Measurements from ENCODE around the gene RASGRF2. TPM values are rescaled to one million over a fixed set of nuclear protein-coding genes. Genes with fewer than 3 reads are reported as not detected.

RASGRF2 gene
- total RNA-seq, 5 donors from 2014 or later (not counting 1 experiment from before 2014, with no cell fraction given) = 25.2 to 53.0 (median 27.0) TPM

- Histone ChIP-seq H3K36me3 (ENCODE audit: control insufficient read depth in 2 of 2, extremely low read depth in 1 of 2, insufficient read depth in 1 of 2, low read length in 1 of 2) (peaks cover 5 to 47% of the 10 kb centered on the region in 2 donors), H3K9me3 (no peaks in the 10 kb centered on the region), H3K27me3 (replicated peaks in 1 of 2; ENCODE audit: control insufficient read depth in 2 of 2, extremely low read depth in 1 of 2, insufficient read depth in 2 of 2, low read length in 1 of 2) (no peaks in the 10 kb centered on the region), H3K4me3 (ENCODE audit: control insufficient read depth in 1 of 2, extremely low read depth in 1 of 2, low read length in 1 of 2) (no peak overlapping the region), H3K27ac (ENCODE audit: low read length) (no peak overlapping the region), H3K4me1 (ENCODE audit: control insufficient read depth in 1 of 2, extremely low read depth in 1 of 2, insufficient read depth in 2 of 2, low read length in 2 of 2) (no peaks in the 10 kb centered on the region)
- Mint-ChIP-seq H3K27ac (no peak overlapping the region), H3K9me3 (no peaks in the 10 kb centered on the region), H3K27me3 (no peaks in the 10 kb centered on the region), H3K36me3 (peaks cover 54% of the 10 kb centered on the region), H3K4me1 (no peaks in the 10 kb centered on the region), H3K4me3 (no peak overlapping the region)
- ChIA-PET POLR2A (no interaction called here), CTCF (interaction anchor here in 1 of 2 donors (0.5 kb wide), 1 partner anchor 12 kb away, joined by 4 read pairs; no protein-coding TSS in a partner anchor)
- WGBS (ENCODE audit: insufficient coverage) = 80% methylated on average over 3 of the region's 5 CpGs
- ATAC-seq (replicated peaks in 1 of 4) = no peak
- DNase-seq = no peak
Observed at GRCh38 chr5:81207009-81207408, 246.8 kb downstream of the RASGRF2 start.

GRCh38 chr5:81208904-81209303 is 248.7 kb downstream of the RASGRF2 start:
- no peak overlapping the region for H3K27ac ChIP-seq (ENCODE audit: low read length)
- ChIA-PET CTCF (no interaction called here), POLR2A (no interaction called here)
- Mint-ChIP-seq H3K36me3 (peaks cover 52% of the 10 kb centered on the region), H3K27me3 (no peaks in the 10 kb centered on the region), H3K4me1 (no peaks in the 10 kb centered on the region), H3K4me3 (no peak overlapping the region), H3K9me3 (no peaks in the 10 kb centered on the region), H3K27ac (no peak overlapping the region)
- DNase-seq (no peak), ATAC-seq (replicated peaks in 1 of 4) (no peak)
- no peaks in the 10 kb centered on the region for H3K27me3 ChIP-seq (replicated peaks in 1 of 2; ENCODE audit: control insufficient read depth in 2 of 2, extremely low read depth in 1 of 2, insufficient read depth in 2 of 2, low read length in 1 of 2)
- no peaks in the 10 kb centered on the region for H3K9me3 ChIP-seq
- no peak overlapping the region for H3K4me3 ChIP-seq (ENCODE audit: control insufficient read depth in 1 of 2, extremely low read depth in 1 of 2, low read length in 1 of 2)
- peaks cover 10 to 34% of the 10 kb centered on the region in 2 donors for H3K36me3 ChIP-seq (ENCODE audit: control insufficient read depth in 2 of 2, extremely low read depth in 1 of 2, insufficient read depth in 1 of 2, low read length in 1 of 2)
- no peaks in the 10 kb centered on the region for H3K4me1 ChIP-seq (ENCODE audit: control insufficient read depth in 1 of 2, extremely low read depth in 1 of 2, insufficient read depth in 2 of 2, low read length in 2 of 2)
- 88% methylated on average over 2 of the region's 4 CpGs for WGBS (ENCODE audit: insufficient coverage)

GRCh38 chr5:81209386-81209785 is 249.2 kb downstream of the RASGRF2 start:
- Histone ChIP-seq H3K36me3 (ENCODE audit: control insufficient read depth in 2 of 2, extremely low read depth in 1 of 2, insufficient read depth in 1 of 2, low read length in 1 of 2) (peaks cover 10 to 36% of the 10 kb centered on the region in 2 donors), H3K4me3 (ENCODE audit: control insufficient read depth in 1 of 2, extremely low read depth in 1 of 2, low read length in 1 of 2) (no peak overlapping the region), H3K27ac (ENCODE audit: low read length) (no peak overlapping the region), H3K9me3 (no peaks in the 10 kb centered on the region), H3K4me1 (ENCODE audit: control insufficient read depth in 1 of 2, extremely low read depth in 1 of 2, insufficient read depth in 2 of 2, low read length in 2 of 2) (no peaks in the 10 kb centered on the region), H3K27me3 (replicated peaks in 1 of 2; ENCODE audit: control insufficient read depth in 2 of 2, extremely low read depth in 1 of 2, insufficient read depth in 2 of 2, low read length in 1 of 2) (no peaks in the 10 kb centered on the region)
- 93% methylated on average over 4 of the region's 5 CpGs for WGBS (ENCODE audit: insufficient coverage)
- no peaks in the 10 kb centered on the region for H3K9me3 Mint-ChIP-seq
- H3K4me1 Mint-ChIP-seq = no peaks in the 10 kb centered on the region
- no peaks in the 10 kb centered on the region for H3K27me3 Mint-ChIP-seq
- POLR2A ChIA-PET = no interaction called here
- no peak for DNase-seq
- no peak overlapping the region for H3K4me3 Mint-ChIP-seq
- H3K27ac Mint-ChIP-seq = no peak overlapping the region
- no peak for ATAC-seq (replicated peaks in 1 of 4)
- peaks cover 49% of the 10 kb centered on the region for H3K36me3 Mint-ChIP-seq
- CTCF ChIA-PET = no interaction called here

- Mint-ChIP-seq H3K27me3 (no peaks in the 10 kb centered on the region), H3K4me1 (no peaks in the 10 kb centered on the region), H3K27ac (no peak overlapping the region), H3K9me3 (no peaks in the 10 kb centered on the region), H3K36me3 (peaks cover 51% of the 10 kb centered on the region), H3K4me3 (no peak overlapping the region)
- H3K36me3 ChIP-seq (ENCODE audit: control insufficient read depth in 2 of 2, extremely low read depth in 1 of 2, insufficient read depth in 1 of 2, low read length in 1 of 2) = peaks cover 10 to 41% of the 10 kb centered on the region in 2 donors
- no peak overlapping the region for H3K27ac ChIP-seq (ENCODE audit: low read length)
- H3K27me3 ChIP-seq (replicated peaks in 1 of 2; ENCODE audit: control insufficient read depth in 2 of 2, extremely low read depth in 1 of 2, insufficient read depth in 2 of 2, low read length in 1 of 2) = no peaks in the 10 kb centered on the region
- H3K9me3 ChIP-seq = no peaks in the 10 kb centered on the region
- no peak for ATAC-seq (replicated peaks in 1 of 4)
- no peak for DNase-seq
- H3K4me3 ChIP-seq (ENCODE audit: control insufficient read depth in 1 of 2, extremely low read depth in 1 of 2, low read length in 1 of 2) = no peak overlapping the region
- CTCF ChIA-PET = no interaction called here
- no peaks in the 10 kb centered on the region for H3K4me1 ChIP-seq (ENCODE audit: control insufficient read depth in 1 of 2, extremely low read depth in 1 of 2, insufficient read depth in 2 of 2, low read length in 2 of 2)
- POLR2A ChIA-PET = no interaction called here
- 74% methylated on average over 11 of the region's 11 CpGs for WGBS (ENCODE audit: insufficient coverage)
Observed at GRCh38 chr5:81209869-81210493, 249.8 kb downstream of the RASGRF2 start.

- H3K4me1 Mint-ChIP-seq = no peaks in the 10 kb centered on the region
- no peak overlapping the region for H3K4me3 Mint-ChIP-seq
- 75% methylated on average over 10 of the region's 11 CpGs for WGBS (ENCODE audit: insufficient coverage)
- DNase-seq = peak in 1 of 35 experiments; percentile 8
- H3K36me3 Mint-ChIP-seq = peaks cover 52% of the 10 kb centered on the region
- Histone ChIP-seq H3K9me3 (no peaks in the 10 kb centered on the region), H3K36me3 (ENCODE audit: control insufficient read depth in 2 of 2, extremely low read depth in 1 of 2, insufficient read depth in 1 of 2, low read length in 1 of 2) (peaks cover 10 to 38% of the 10 kb centered on the region in 2 donors), H3K4me1 (ENCODE audit: control insufficient read depth in 1 of 2, extremely low read depth in 1 of 2, insufficient read depth in 2 of 2, low read length in 2 of 2) (no peaks in the 10 kb centered on the region), H3K27me3 (replicated peaks in 1 of 2; ENCODE audit: control insufficient read depth in 2 of 2, extremely low read depth in 1 of 2, insufficient read depth in 2 of 2, low read length in 1 of 2) (no peaks in the 10 kb centered on the region), H3K4me3 (ENCODE audit: control insufficient read depth in 1 of 2, extremely low read depth in 1 of 2, low read length in 1 of 2) (no peak overlapping the region), H3K27ac (ENCODE audit: low read length) (no peak overlapping the region)
- no peaks in the 10 kb centered on the region for H3K9me3 Mint-ChIP-seq
- CTCF ChIA-PET = no interaction called here
- POLR2A ChIA-PET = no interaction called here
- ATAC-seq (replicated peaks in 1 of 4) = no peak
- H3K27ac Mint-ChIP-seq = no peak overlapping the region
- H3K27me3 Mint-ChIP-seq = no peaks in the 10 kb centered on the region
Observed at GRCh38 chr5:81212211-81212751, 252.1 kb downstream of the RASGRF2 start.

GRCh38 chr5:81213070-81213469 is 252.9 kb downstream of the RASGRF2 start:
- H3K9me3 Mint-ChIP-seq = no peaks in the 10 kb centered on the region
- H3K4me3 ChIP-seq (ENCODE audit: control insufficient read depth in 1 of 2, extremely low read depth in 1 of 2, low read length in 1 of 2) = no peak overlapping the region
- H3K36me3 ChIP-seq (ENCODE audit: control insufficient read depth in 2 of 2, extremely low read depth in 1 of 2, insufficient read depth in 1 of 2, low read length in 1 of 2) = peaks cover 10 to 30% of the 10 kb centered on the region in 2 donors
- H3K27ac ChIP-seq (ENCODE audit: low read length) = no peak overlapping the region
- H3K4me3 Mint-ChIP-seq = no peak overlapping the region
- no peaks in the 10 kb centered on the region for H3K4me1 ChIP-seq (ENCODE audit: control insufficient read depth in 1 of 2, extremely low read depth in 1 of 2, insufficient read depth in 2 of 2, low read length in 2 of 2)
- H3K4me1 Mint-ChIP-seq = no peaks in the 10 kb centered on the region
- no peak for ATAC-seq (replicated peaks in 1 of 4)
- CTCF ChIA-PET = no interaction called here
- H3K27me3 ChIP-seq (replicated peaks in 1 of 2; ENCODE audit: control insufficient read depth in 2 of 2, extremely low read depth in 1 of 2, insufficient read depth in 2 of 2, low read length in 1 of 2) = no peaks in the 10 kb centered on the region
- DNase-seq = no peak
- H3K27ac Mint-ChIP-seq = peak overlapping the region in 1 of 2 donors; percentile 20
- 100% methylated on average over 1 of the region's 3 CpGs for WGBS (ENCODE audit: insufficient coverage)
- POLR2A ChIA-PET = no interaction called here
- H3K36me3 Mint-ChIP-seq = peaks cover 53% of the 10 kb centered on the region
- H3K27me3 Mint-ChIP-seq = no peaks in the 10 kb centered on the region
- no peaks in the 10 kb centered on the region for H3K9me3 ChIP-seq
